ENCODE measurements around the gene IKZF1.

- no peak for TF ChIP-seq EZH2 (IDR thresholded peaks at IDR 0.05)
- TF ChIP-seq POLR2AphosphoS5 (IDR thresholded peaks at IDR 0.05; ENCODE audit: borderline replicate concordance, low read depth, low read length) = no peak
- no peak for TF ChIP-seq FOXP2 (optimal IDR thresholded peaks at IDR 0.05; ENCODE audit: control extremely low read depth, extremely low read length, insufficient read depth)
Observed at GRCh38 chr7:50416527-50417182, 112.1 kb downstream of the IKZF1 start.
